ENCODE measurements around the gene CARD10. TPM values are rescaled to one million over a fixed set of nuclear protein-coding genes. Genes with fewer than 3 reads are reported as not detected.

The CARD10 gene
- total RNA-seq, 6 experiments from 2014 or later = 9.0 to 27.8 (median 14.2) TPM

- H3K4me3 ChIP-seq = no peak overlapping the region
- ATAC-seq (no peak), DNase-seq (peak in 1 of 3 donors; percentile 16)
- H3K27me3 ChIP-seq = no peaks in the 10 kb centered on the region
- H3K9me3 ChIP-seq = no peaks in the 10 kb centered on the region
- intact Hi-C loops (cut with DNase I) = no loop called here
- peaks cover 0 to 6% (median 0%) of the 10 kb centered on the region in 4 donors for H3K4me1 ChIP-seq
- no peak overlapping the region for H3K27ac ChIP-seq
- peaks cover 0 to 5% (median 0%) of the 10 kb centered on the region in 4 donors for H3K36me3 ChIP-seq
- no peak for TF ChIP-seq POLR2A (IDR thresholded peaks at IDR 0.05)
- TF ChIP-seq, protein P1, sequence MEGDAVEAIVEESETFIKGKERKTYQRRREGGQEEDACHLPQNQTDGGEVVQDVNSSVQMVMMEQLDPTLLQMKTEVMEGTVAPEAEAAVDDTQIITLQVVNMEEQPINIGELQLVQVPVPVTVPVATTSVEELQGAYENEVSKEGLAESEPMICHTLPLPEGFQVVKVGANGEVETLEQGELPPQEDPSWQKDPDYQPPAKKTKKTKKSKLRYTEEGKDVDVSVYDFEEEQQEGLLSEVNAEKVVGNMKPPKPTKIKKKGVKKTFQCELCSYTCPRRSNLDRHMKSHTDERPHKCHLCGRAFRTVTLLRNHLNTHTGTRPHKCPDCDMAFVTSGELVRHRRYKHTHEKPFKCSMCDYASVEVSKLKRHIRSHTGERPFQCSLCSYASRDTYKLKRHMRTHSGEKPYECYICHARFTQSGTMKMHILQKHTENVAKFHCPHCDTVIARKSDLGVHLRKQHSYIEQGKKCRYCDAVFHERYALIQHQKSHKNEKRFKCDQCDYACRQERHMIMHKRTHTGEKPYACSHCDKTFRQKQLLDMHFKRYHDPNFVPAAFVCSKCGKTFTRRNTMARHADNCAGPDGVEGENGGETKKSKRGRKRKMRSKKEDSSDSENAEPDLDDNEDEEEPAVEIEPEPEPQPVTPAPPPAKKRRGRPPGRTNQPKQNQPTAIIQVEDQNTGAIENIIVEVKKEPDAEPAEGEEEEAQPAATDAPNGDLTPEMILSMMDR (IDR thresholded peaks at IDR 0.05) = no peak
- 80% methylated on average over 2 of the region's 15 CpGs for WGBS (ENCODE audit: insufficient coverage, low coverage, low lambda C conversion rate, missing lambda C conversion rate)
Observed at GRCh38 chr22:37514526-37515051, 4.6 kb downstream of the CARD10 start.

DNA sequence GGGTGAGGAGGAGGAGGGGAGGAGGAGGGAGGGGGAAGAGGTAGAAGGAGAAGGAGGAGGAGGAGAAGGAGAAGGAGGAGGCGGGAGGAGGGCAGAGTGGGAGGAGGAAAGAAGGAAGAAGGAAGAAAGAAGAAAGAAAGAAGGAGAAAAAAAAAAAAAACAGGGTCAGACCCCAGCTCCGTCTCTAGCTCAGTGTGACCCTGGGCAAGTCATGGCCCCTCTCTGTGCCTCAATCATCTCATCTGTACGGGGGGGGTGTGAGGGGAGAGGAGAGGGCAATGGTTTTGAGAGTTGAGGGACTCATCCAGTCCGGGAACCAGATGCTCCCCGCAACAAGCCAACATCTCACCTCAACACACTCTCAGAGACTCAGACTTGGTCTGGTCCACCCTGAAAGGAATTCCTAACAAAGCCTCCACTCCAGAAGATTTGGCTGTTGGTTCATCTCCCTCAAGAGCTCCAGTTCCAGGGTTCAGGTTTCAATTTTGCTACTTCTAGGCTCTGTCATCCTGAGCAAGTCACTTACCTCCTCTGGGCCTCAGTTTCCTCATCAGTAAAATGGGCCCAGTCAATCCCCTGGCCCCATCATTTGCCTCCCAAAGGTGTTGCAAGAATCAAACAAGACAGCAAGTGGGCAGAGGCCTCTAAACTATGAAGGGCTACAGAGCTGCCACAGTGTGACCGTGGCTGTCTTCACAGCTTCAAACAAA is 7.7 kb downstream of the CARD10 start:
- H3K4me1 ChIP-seq = peaks cover 0 to 5% (median 0%) of the 10 kb centered on the region in 4 donors
- WGBS (ENCODE audit: insufficient coverage, low coverage, low lambda C conversion rate, missing lambda C conversion rate) = 78% methylated on average over 3 of the region's 6 CpGs
- no peaks in the 10 kb centered on the region for H3K27me3 ChIP-seq
- no peak for TF ChIP-seq POLR2A (IDR thresholded peaks at IDR 0.05)
- TF ChIP-seq, protein P1 (IDR thresholded peaks at IDR 0.05) = no peak
- H3K27ac ChIP-seq = peak overlapping the region in 1 of 3 donors; percentile 36
- intact Hi-C loops (cut with DNase I) = no loop called here
- H3K4me3 ChIP-seq = no peak overlapping the region
- H3K9me3 ChIP-seq = no peaks in the 10 kb centered on the region
- ATAC-seq = no peak
- peaks cover 0 to 5% (median 0%) of the 10 kb centered on the region in 4 donors for H3K36me3 ChIP-seq
- DNase-seq = no peak

DNA sequence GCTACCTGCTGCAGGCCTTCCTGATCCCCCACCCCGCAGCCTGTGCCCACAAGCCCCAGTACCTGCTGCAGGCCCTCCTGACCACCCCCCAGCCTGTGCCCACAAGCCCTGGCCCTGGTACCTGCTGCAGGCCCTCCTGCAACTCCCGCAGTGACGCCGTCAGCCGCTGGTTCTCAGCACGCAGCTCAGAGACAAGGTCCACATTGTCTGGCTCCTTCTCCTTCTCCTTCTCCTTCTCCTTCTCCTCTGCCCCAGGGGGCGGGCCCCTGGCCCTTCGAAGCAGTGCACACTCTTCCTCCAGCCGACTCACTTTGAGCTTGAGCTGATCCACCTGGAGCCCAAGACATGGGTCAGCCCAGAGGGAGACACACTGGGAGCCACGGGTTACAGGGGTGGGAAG is 9.1 kb downstream of the CARD10 start:
- intact Hi-C loops (cut with DNase I) = no loop called here

GRCh38 chr22:37509059-37509860 is 10.0 kb downstream of the CARD10 start:
- ATAC-seq (peak; percentile 30 to 44 (median 33)), DNase-seq (peak in 1 of 3 donors; percentile 12)
- Histone ChIP-seq H3K4me1 (peaks cover 0 to 6% (median under 1%) of the 10 kb centered on the region in 4 donors), H3K36me3 (peaks cover 0 to 3% (median 0%) of the 10 kb centered on the region in 4 donors), H3K9me3 (no peaks in the 10 kb centered on the region), H3K27ac (peak overlapping the region in 1 of 3 donors; percentile 38), H3K4me3 (no peak overlapping the region), H3K27me3 (no peaks in the 10 kb centered on the region)
- intact Hi-C loops (cut with DNase I) = no loop called here
- no peak for TF ChIP-seq POLR2A (IDR thresholded peaks at IDR 0.05)
- TF ChIP-seq, protein P1 (IDR thresholded peaks at IDR 0.05) = no peak
- WGBS (ENCODE audit: insufficient coverage, low coverage, low lambda C conversion rate, missing lambda C conversion rate) = 60% methylated on average over 1 of the region's 10 CpGs

More for the DNA sequence above, 9.1 kb downstream of the CARD10 start:
- DNase-seq = peak in 1 of 3 donors; percentile 22
- H3K9me3 ChIP-seq = no peaks in the 10 kb centered on the region
- no peak for ATAC-seq
- no peak for TF ChIP-seq POLR2A (IDR thresholded peaks at IDR 0.05)
- TF ChIP-seq, protein P1 (IDR thresholded peaks at IDR 0.05) = no peak
- H3K27ac ChIP-seq = no peak overlapping the region
- no peaks in the 10 kb centered on the region for H3K27me3 ChIP-seq
- peaks cover 0 to 5% (median 0%) of the 10 kb centered on the region in 4 donors for H3K4me1 ChIP-seq
- H3K36me3 ChIP-seq = peaks cover 0 to 8% (median 0%) of the 10 kb centered on the region in 4 donors
- H3K4me3 ChIP-seq = no peak overlapping the region
- WGBS (ENCODE audit: insufficient coverage, low coverage, low lambda C conversion rate, missing lambda C conversion rate) = 83% methylated on average over 4 of the region's 10 CpGs
